Measurements from ENCODE around the gene LMOD1. TPM values are rescaled to one million over a fixed set of nuclear protein-coding genes. Genes with fewer than 3 reads are reported as not detected.

Gene LMOD1
- total RNA-seq, 1 donor from 2014 or later, result 83.6 TPM

DNA sequence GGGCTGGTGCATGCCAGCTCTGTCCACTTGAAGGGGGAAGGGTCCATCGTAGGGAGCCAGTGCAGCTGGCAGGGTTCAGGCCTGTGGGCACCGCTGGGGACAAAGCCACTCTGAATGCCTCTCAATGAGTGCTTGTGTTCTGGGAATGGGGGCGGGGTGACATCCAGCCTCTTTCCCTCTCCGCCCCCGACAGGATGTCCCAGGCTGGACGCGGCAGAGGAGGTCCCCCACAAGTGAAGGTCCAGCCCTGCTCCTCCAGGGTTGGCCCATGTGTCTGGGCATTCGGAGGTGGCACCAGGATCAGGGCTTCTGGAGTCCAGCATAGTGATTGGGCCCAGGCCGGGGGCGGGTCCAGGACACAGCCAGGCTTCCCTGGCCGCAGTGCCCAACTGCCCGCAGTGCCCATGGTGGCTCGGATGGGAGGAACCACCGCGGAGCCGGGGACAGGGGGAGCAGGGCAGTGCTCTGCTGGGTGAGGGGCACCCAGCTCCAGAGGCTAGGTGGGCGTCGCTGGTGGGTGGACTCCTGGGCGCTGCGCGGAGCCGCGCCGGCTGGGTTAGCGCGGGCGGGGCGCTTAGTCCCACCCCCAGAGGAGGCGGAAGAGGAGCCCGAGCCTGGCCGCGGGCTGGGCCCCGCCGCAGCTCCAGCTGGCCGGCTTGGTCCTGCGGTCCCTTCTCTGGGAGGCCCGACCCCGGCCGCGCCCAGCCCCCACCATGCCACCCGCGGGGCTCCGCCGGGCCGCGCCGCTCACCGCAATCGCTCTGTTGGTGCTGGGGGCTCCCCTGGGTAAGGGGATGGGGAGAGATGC lies 57.9 kb downstream of the LMOD1 start, which contains the start of gene SHISA4:
SHISA4 (plus strand) TSS at position 617 of the 808 bp plus-strand sequence; CDS start at position 714, 97 bp downstream.
- no peaks in the 10 kb centered on the region for H3K9me3 Mint-ChIP-seq (ENCODE audit: low read depth)
- no peak for DNase-seq (ENCODE audit: low spot score)
- H3K36me3 Mint-ChIP-seq (ENCODE audit: low read depth), result no peaks in the 10 kb centered on the region
- TF ChIP-seq, protein P1, sequence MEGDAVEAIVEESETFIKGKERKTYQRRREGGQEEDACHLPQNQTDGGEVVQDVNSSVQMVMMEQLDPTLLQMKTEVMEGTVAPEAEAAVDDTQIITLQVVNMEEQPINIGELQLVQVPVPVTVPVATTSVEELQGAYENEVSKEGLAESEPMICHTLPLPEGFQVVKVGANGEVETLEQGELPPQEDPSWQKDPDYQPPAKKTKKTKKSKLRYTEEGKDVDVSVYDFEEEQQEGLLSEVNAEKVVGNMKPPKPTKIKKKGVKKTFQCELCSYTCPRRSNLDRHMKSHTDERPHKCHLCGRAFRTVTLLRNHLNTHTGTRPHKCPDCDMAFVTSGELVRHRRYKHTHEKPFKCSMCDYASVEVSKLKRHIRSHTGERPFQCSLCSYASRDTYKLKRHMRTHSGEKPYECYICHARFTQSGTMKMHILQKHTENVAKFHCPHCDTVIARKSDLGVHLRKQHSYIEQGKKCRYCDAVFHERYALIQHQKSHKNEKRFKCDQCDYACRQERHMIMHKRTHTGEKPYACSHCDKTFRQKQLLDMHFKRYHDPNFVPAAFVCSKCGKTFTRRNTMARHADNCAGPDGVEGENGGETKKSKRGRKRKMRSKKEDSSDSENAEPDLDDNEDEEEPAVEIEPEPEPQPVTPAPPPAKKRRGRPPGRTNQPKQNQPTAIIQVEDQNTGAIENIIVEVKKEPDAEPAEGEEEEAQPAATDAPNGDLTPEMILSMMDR (IDR thresholded peaks at IDR 0.05), result no peak
- peaks cover 55% of the 10 kb centered on the region for H3K4me1 Mint-ChIP-seq (ENCODE audit: low read depth)
- H3K27me3 Mint-ChIP-seq (ENCODE audit: low read depth), result no peaks in the 10 kb centered on the region
- H3K4me3 Mint-ChIP-seq (ENCODE audit: unreplicated experiment), result peak within 1 kb of the TSS; percentile 73
- H3K27ac Mint-ChIP-seq (ENCODE audit: unreplicated experiment), result peak within 1 kb of the TSS; percentile 86

DNA sequence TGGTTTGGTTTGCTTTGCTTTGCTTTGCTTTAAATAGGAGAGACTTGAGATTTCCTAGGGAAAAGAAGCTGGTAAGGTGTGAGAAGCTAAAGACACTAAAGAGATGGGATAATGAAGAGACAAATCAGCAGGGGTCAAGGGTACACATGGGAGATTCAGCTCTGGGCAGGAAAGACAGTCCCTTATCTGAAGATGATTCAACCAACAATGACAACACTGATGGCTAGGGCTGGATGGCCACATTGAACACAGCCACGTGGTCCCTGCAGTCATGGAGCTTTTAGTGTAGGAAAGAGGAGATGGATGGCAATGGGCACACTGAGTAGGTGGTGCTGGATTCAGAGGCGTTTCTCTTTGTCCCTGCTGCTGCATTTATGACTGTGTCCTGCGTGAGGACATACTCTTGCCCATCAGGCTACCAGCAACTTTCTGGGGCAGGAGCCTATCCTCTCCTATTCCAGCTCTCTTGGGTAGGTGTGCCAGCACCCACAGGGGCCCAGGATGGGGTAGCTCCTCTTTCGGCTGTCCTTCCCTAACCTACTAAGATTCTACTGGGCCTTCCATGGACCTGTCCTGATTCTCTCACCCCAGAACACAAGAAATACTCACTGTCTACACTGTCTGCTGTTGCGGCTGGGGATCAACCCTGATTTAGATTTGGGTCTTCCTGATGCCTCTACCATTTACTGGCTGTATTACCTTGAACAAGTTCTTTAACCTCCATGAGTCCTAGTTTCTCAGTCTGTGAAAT lies 59.1 kb downstream of the LMOD1 start:
- H3K4me1 Mint-ChIP-seq (ENCODE audit: low read depth), result peaks cover 61% of the 10 kb centered on the region
- no peak for DNase-seq (ENCODE audit: low spot score)
- TF ChIP-seq, protein P1 (IDR thresholded peaks at IDR 0.05), result no peak

DNA sequence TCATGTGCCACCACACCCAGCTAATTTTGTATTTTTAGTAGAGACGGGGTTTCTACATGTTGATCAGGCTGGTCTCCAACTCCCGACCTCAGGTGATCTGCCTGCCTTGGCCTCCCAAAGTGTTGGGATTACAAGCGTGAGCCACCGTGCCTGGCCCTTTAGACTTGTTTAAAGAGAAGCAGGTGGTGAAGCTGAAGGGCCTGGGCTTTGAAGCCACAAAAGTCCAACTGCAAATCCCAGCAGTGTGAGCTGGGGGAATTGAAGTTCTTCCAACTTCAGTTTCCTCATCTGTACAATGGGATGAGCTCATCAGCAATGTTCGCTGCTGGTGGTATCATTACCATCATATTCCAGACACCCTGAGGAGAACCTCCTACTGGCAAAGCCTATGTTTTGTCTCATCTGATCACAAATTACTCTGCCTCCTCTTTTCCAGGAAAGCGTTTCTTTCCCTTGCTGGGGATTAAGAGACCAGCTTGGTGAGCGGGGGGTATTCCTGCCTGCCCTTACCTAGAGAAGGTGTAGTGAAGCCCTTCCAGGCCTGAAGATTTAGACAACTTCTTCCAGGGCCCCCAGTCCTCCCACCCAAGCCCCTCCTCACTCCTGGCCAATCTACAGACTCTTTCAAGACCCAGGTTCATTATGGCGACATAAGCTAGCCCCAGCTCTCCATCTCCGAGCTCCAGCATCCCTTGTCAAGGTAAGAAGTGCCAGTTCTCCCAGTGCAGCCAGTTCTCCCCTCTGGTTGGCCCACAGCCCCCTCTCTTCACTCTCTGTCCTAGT lies 60.1 kb downstream of the LMOD1 start:
- Mint-ChIP-seq H3K4me1 (ENCODE audit: low read depth) (peaks cover 60% of the 10 kb centered on the region), H3K4me3 (ENCODE audit: unreplicated experiment) (no peak overlapping the region), H3K9me3 (ENCODE audit: low read depth) (no peaks in the 10 kb centered on the region), H3K36me3 (ENCODE audit: low read depth) (no peaks in the 10 kb centered on the region), H3K27me3 (ENCODE audit: low read depth) (no peaks in the 10 kb centered on the region), H3K27ac (ENCODE audit: unreplicated experiment) (peak overlapping the region; percentile 53)
- TF ChIP-seq, protein P1 (IDR thresholded peaks at IDR 0.05), result no peak
- no peak for DNase-seq (ENCODE audit: low spot score)

More for the DNA sequence above, 59.1 kb downstream of the LMOD1 start:
- no peaks in the 10 kb centered on the region for H3K27me3 Mint-ChIP-seq (ENCODE audit: low read depth)
- H3K27ac Mint-ChIP-seq (ENCODE audit: unreplicated experiment), result no peak overlapping the region
- no peak overlapping the region for H3K4me3 Mint-ChIP-seq (ENCODE audit: unreplicated experiment)
- no peaks in the 10 kb centered on the region for H3K9me3 Mint-ChIP-seq (ENCODE audit: low read depth)
- H3K36me3 Mint-ChIP-seq (ENCODE audit: low read depth), result no peaks in the 10 kb centered on the region

DNA sequence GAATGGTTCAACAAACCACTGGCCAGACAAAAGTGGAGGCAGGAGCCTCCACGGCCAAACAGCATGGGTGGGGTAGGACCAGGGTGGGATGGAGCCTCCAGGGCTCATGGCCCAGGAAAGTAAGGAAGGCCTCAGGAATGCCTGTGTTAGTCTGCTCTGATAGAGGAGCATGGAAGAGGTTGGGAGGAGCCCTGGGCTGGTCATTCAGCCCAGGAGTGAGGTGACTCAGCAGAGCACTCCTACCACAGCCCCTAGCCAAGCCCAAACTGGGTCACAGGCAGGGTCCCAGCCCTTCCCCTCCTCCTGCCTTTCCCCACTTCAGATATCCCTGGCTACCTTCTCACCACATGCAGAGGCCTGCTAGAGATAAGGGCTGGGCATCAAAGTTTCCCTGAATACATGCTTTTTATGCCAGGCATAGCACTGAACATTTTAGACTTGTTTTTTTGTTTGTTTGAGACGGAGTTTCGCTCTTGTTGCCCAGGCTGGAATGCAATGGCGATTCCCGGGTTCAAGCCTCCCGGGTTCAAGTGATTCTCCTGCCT lies 60.7 kb downstream of the LMOD1 start:
- no peak overlapping the region for H3K4me3 Mint-ChIP-seq (ENCODE audit: unreplicated experiment)
- no peaks in the 10 kb centered on the region for H3K36me3 Mint-ChIP-seq (ENCODE audit: low read depth)
- peaks cover 60% of the 10 kb centered on the region for H3K4me1 Mint-ChIP-seq (ENCODE audit: low read depth)
- no peaks in the 10 kb centered on the region for H3K9me3 Mint-ChIP-seq (ENCODE audit: low read depth)
- DNase-seq (ENCODE audit: low spot score), result no peak
- H3K27me3 Mint-ChIP-seq (ENCODE audit: low read depth), result no peaks in the 10 kb centered on the region
- peak overlapping the region; percentile 63 for H3K27ac Mint-ChIP-seq (ENCODE audit: unreplicated experiment)
- TF ChIP-seq, protein P1 (IDR thresholded peaks at IDR 0.05), result no peak
